Left hindlimb (tissue), 1 donor: Measurements from ENCODE around the gene SLC50A1.
"Not testable (repeated sequence)": the region's sequence is repeated elsewhere in the genome, so short reads cannot be mapped to it uniquely, and the experiment has no call there.

Experiments
- DNase-seq: peaks from one replicate; pipeline ENCODE4 v3.0.0-alpha.2; 2018

The SLC50A1 gene

GRCh38 chr1:155137154-155137949, 1.7 kb downstream of the SLC50A1 start:
- DNase-seq: no peak

- DNase-seq: peak; percentile 90
Observed at GRCh38 chr1:155139895-155140629, 4.4 kb downstream of the SLC50A1 start, which contains the start of gene DPM3. DPM3 (minus strand) TSS chr1:155140531; CDS start chr1:155140240, 291 bp downstream.

DNA sequence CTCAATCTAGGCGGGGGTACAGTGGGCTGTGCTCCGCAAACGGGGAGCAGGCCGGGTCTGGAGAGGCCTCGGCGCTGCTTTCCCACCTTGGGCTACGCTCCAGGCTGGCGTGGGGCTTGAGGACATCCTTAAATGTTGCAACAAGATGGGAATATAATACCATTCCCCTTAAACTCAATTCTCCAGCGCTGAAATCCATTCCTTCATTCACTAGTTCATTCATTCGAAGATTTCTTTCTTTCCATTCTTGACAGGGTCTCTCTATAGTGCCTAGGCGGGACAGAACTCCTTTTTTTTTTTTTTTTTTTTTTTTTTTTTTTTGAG, 4.9 kb downstream of the SLC50A1 start:
- no peak for DNase-seq

GRCh38 chr1:155141749-155142148, 6.1 kb downstream of the SLC50A1 start:
- no peak for DNase-seq

- no peak for DNase-seq
Observed at GRCh38 chr1:155145491-155145890, 9.8 kb downstream of the SLC50A1 start.

GRCh38 chr1:155155996-155156643, 20.5 kb downstream of the SLC50A1 start:
- not testable (repeated sequence) for DNase-seq

DNA sequence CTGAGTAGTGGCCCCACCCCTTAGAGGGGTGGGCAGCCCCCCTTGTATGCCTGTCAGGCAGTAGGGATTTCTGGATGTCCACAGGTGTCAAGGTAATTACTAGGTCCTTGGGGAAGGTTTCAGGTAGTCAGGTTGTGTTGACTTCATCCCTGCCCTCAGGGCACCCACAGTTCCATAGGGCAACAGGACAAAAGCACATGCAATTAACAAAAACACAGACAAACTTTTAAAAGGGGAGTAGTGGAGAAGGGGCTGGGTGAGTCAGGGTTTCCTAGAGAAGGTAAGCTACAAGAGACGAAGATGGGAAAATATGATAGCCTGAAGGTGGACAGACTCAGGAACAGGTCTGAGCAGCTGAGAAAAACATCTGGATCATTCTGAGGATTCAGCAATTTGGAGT, 23.3 kb downstream of the SLC50A1 start:
- no peak for DNase-seq

GRCh38 chr1:155160128-155160527, 24.5 kb downstream of the SLC50A1 start:
- no peak for DNase-seq

DNA sequence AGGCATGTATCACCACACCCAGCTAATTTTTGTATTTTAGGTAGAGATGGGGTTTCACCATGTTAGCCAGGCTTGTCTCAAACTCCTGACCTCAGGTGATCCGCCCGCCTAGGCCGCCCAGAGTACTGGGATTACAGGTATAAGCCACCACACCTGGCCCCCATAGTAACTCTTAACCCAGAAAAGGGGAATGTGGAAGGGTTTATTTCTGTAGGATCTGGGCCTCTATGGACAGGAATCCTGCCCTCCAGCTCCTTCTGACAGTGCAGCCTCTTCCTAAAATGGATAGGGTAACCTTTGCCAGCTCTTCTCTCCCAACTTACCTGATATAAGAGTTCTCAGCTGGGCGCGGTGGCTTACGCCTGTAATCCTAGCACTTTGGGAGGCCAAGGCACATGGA, 27.0 kb downstream of the SLC50A1 start:
- DNase-seq: not testable (repeated sequence)

- DNase-seq: not testable (repeated sequence)
Observed at GRCh38 chr1:155163785-155164184, 28.1 kb downstream of the SLC50A1 start.

GRCh38 chr1:155164625-155165024, 29.0 kb downstream of the SLC50A1 start:
- DNase-seq: not testable (repeated sequence)

DNA sequence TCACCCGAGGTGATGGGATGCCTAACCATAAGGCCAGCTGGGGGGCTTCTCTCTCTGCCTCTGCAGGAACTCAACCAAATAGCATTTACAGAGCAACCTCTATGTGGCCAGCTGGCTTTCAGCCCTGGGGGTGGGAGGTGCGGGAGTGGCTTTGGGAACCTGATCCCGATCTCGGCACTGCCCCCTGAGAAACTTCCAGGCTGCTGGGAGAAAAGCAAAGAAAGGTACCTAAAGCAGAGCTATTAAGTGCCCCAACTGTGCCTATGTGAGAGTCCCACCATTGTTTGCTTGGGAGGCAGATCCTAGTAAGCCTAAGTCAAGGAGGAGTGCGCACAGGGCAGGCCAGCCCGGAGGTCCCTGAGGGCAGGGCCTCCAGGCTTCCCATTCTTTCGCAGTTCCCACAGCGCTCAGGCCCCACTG, 30.4 kb downstream of the SLC50A1 start:
- DNase-seq: peak; percentile 48

DNA sequence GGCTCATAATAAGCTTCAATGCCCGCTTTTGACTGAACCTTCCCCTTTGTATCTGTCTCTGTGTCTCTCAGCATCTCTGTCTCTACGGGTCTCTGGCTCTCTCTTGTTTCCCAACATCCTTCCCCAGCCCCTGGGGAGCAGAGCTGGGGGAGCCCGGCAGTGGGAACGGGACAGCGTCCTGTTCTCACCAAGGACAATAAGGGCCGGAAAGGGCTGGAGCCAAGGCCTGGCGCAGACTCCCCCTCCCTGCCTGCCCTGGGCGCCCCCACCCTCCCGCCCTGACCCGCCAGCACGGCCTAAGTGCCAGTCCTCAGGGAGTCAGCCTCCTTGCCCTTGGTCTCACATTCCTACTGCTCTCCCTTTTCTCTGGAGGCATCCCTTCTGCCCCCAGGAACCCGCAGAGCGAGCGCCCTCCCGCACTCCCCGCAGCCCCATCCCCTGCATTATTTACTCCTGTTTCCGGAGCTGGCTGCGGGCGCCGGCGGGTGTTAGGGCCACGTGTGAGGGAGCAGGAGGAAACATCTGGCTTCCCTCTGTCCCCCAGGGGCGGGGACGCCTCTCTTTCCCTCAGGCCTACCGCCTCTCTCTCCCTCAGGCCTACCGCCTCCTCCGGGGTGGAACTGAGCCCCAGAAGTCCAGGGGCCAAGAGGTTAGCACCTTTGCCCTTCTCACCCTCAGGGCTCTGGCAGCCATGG, 31.0 kb downstream of the SLC50A1 start:
- peak; percentile 67 for DNase-seq

DNA sequence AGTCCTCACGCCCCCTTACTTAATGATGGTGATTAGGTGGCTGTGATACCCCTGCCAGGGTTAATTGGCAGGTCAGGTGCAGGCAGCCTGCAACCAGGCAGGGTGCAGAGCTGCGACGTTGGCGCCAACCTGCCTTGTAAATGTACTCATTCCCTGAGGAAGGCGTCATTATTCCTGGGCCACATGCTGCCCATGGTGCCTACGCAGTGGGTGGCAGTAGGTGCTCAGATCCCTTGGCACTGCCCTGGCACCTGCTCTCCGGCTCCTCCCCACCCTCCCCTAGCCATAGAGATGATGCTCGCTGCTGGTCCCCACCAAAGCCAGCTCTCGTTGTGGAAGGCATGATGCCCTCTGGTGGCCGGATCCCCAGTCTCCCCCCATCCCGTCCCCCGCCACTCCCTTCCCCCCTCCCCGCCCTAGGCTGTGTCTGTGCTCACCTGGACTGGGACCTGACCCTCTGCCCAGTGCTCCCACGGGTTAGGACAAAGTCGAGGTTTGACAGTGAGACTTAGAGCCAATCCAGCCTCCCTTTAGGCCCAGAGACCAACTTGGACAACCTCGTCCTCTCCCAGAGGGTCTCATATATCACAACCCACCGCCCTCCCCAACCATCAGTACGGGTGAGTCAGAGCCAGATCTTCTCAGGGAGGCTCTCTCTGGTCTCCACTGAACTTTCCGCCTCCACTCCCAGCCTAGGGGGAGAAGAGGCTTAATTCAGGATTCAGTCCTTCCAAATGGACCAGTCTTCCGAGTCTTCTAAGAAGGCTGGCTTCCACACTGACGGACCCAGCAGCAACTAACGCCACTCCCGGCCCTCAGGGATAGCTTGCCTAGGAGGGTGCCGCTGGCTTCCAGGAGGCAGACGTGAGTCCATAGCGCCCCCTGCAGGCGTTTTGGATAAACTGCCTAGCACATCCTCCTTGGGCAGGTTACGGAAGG, 31.8 kb downstream of the SLC50A1 start:
- peak; percentile 81 for DNase-seq

DNA sequence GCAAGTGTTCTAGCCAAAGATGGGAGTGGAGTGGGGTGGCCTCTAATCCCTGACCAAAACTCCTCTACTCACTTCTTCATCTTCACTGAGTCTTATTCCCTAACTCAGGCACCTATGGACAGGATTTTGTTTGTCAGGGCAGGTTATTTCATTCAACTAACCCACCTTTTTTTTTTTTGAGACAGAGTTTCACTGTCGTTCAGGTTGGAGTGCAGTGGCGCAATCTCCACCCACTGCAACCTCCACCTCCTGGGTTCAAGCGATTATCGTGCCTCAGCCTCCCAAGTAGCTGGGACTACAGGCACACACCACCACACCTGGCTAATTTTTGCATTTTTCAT, 32.4 kb downstream of the SLC50A1 start:
- DNase-seq: not testable (repeated sequence)

GRCh38 chr1:155168456-155169210, 33.0 kb downstream of the SLC50A1 start:
- no peak for DNase-seq

- no peak for DNase-seq
Observed at GRCh38 chr1:155169541-155169940, 33.9 kb downstream of the SLC50A1 start.

GRCh38 chr1:155170101-155170785, 34.6 kb downstream of the SLC50A1 start:
- no peak for DNase-seq

GRCh38 chr1:155170806-155171205, 35.2 kb downstream of the SLC50A1 start:
- DNase-seq: no peak
